ENCODE data around the gene CEACAM4.

- TF ChIP-seq CTCF (IDR thresholded peaks at IDR 0.05) (no peak), EZH2phosphoT487 (IDR thresholded peaks at IDR 0.05) (no peak), EZH2 (IDR thresholded peaks at IDR 0.05) (no peak)
Observed at GRCh38 chr19:41623360-41623759, 3.5 kb downstream of the CEACAM4 start.

Data from neural progenitor cell (in vitro differentiated cells).